Omental fat pad (tissue), 4 donors: ENCODE results near the gene SESN3. TPM values are rescaled to one million over a fixed set of nuclear protein-coding genes. Genes with fewer than 3 reads are reported as not detected.

Experiments used
- ATAC-seq: fragments of 150-250 bp; one replicate; pipeline ENCODE4 v1.9.1; 2016; ENCODE audit warnings: mild to moderate bottlenecking, moderate library complexity; ENCODE audit not compliant: low FRiP score
- DNase-seq: peaks from one replicate; pipeline ENCODE4 v3.0.0-alpha.2; 2019; ENCODE audit warnings: low spot score
- CTCF ChIP-seq, 3 donors: fragments of 450-650 bp; IDR thresholded peaks; one replicate each; pipeline ENCODE4 v1.5.1; 2016 to 2017; ENCODE audit warnings: antibody characterized with exemption in 3 of 3, mild to moderate bottlenecking in 3 of 3, moderate library complexity in 2 of 3
- total RNA-seq, 4 donors: library from RNA; depleted of rRNA; stranded (reverse); fragments of >200 nt; gene quantifications; one replicate each; pipeline ENCODE4 v1.1.0, GENCODE V29; 2016

The SESN3 gene
- total RNA-seq, 4 donors from 2014 or later = 11.3 to 27.2 (median 19.4) TPM

GRCh38 chr11:95268391-95268790 is 37.4 kb upstream of the SESN3 start:
- no peak for TF ChIP-seq CTCF (IDR thresholded peaks at IDR 0.05)
- DNase-seq = no peak
- no peak for ATAC-seq

GRCh38 chr11:95267601-95268213 is 36.7 kb upstream of the SESN3 start:
- ATAC-seq (no peak), DNase-seq (no peak)
- TF ChIP-seq CTCF (IDR thresholded peaks at IDR 0.05) = no peak

- no peak for TF ChIP-seq CTCF (IDR thresholded peaks at IDR 0.05)
- DNase-seq = no peak
- peak; percentile 69 for ATAC-seq
These were observed 35.9 kb upstream of the SESN3 start for GRCh38 chr11:95266751-95267374.

GRCh38 chr11:95264881-95265280 is 33.9 kb upstream of the SESN3 start:
- no peak for TF ChIP-seq CTCF (IDR thresholded peaks at IDR 0.05)
- no peak for DNase-seq
- ATAC-seq = no peak

- no peak for TF ChIP-seq CTCF (IDR thresholded peaks at IDR 0.05)
- no peak for ATAC-seq
- DNase-seq = no peak
These were observed 32.2 kb upstream of the SESN3 start for GRCh38 chr11:95262994-95263765.

GRCh38 chr11:95257456-95257971 is 26.5 kb upstream of the SESN3 start:
- DNase-seq = no peak
- no peak for ATAC-seq
- TF ChIP-seq CTCF (IDR thresholded peaks at IDR 0.05) = no peak
